Inflammatory macrophage treated with lipopolysaccharide for 4 hours (primary cell): Measurements from ENCODE around the gene PDCD11.
"Not testable (repeated sequence)": the region's sequence is repeated elsewhere in the genome, so short reads cannot be mapped to it uniquely, and the experiment has no call there.

Experiments used
- DNase-seq: peaks from one replicate; pipeline ENCODE4 v3.0.0-alpha.2; 2020

Gene PDCD11

GRCh38 chr10:103396067-103396788, at the start of gene PDCD11, which contains the start of gene ATP5MK:
TSS of gene PDCD11 (plus strand) at chr10:103396626. CDS start at chr10:103398427, 1,801 bp downstream.
TSS of gene ATP5MK (minus strand) at chr10:103396475. CDS start at chr10:103392457, 4,018 bp downstream.
- DNase-seq, result peak; percentile 100

- no peak for DNase-seq
Measured at GRCh38 chr10:103350175-103350516, 46.3 kb upstream of the PDCD11 start.

- peak; percentile 70 for DNase-seq
Measured at GRCh38 chr10:103350517-103351260, 45.7 kb upstream of the PDCD11 start, which contains the start of gene PCGF6. TSS of gene PCGF6 (minus strand) at chr10:103351140. CDS start at chr10:103351066, 74 bp downstream.

- no peak for DNase-seq
Measured at GRCh38 chr10:103353281-103353680, 43.1 kb upstream of the PDCD11 start.

GRCh38 chr10:103354567-103354966, 41.9 kb upstream of the PDCD11 start:
- not testable (repeated sequence) for DNase-seq

GRCh38 chr10:103355906-103356599, 40.4 kb upstream of the PDCD11 start:
- no peak for DNase-seq

GRCh38 chr10:103359493-103359892, 36.9 kb upstream of the PDCD11 start:
- DNase-seq, result not testable (repeated sequence)

GRCh38 chr10:103360791-103361190, 35.6 kb upstream of the PDCD11 start:
- DNase-seq, result not testable (repeated sequence)

- DNase-seq, result no peak
Measured at GRCh38 chr10:103367379-103367781, 29.0 kb upstream of the PDCD11 start.

- DNase-seq, result peak; percentile 97
Measured at GRCh38 chr10:103367782-103368518, 28.5 kb upstream of the PDCD11 start, which contains the start of gene TAF5. TSS of gene TAF5 (plus strand) at chr10:103367976. CDS start at chr10:103367990, 14 bp downstream.

GRCh38 chr10:103373544-103373943, 22.9 kb upstream of the PDCD11 start:
- no peak for DNase-seq

GRCh38 chr10:103374263-103374662, 22.2 kb upstream of the PDCD11 start:
- no peak for DNase-seq

- no peak for DNase-seq
Measured at GRCh38 chr10:103382769-103383168, 13.7 kb upstream of the PDCD11 start.

- DNase-seq, result peak; percentile 5
Measured at GRCh38 chr10:103394180-103394579, 2.2 kb upstream of the PDCD11 start.

GRCh38 chr10:103395754-103396066, 716 bp upstream of the PDCD11 start:
- no peak for DNase-seq

GRCh38 chr10:103396789-103397087, 312 bp downstream of the PDCD11 start:
- no peak for DNase-seq

- no peak for DNase-seq
Measured at GRCh38 chr10:103397191-103397825, 882 bp downstream of the PDCD11 start.

GRCh38 chr10:103413564-103413963, 17.1 kb downstream of the PDCD11 start:
- DNase-seq, result no peak

GRCh38 chr10:103415581-103415980, 19.2 kb downstream of the PDCD11 start:
- DNase-seq, result no peak

GRCh38 chr10:103416436-103417147, 20.2 kb downstream of the PDCD11 start:
- DNase-seq, result peak; percentile 73

- DNase-seq, result not testable (repeated sequence)
Measured at GRCh38 chr10:103417148-103417469, 20.7 kb downstream of the PDCD11 start.

GRCh38 chr10:103417601-103418000, 21.2 kb downstream of the PDCD11 start:
- no peak for DNase-seq
